Immature natural killer cell (primary cell): ENCODE data around the gene ABLIM2. TPM values are rescaled to one million over a fixed set of nuclear protein-coding genes. Genes with fewer than 3 reads are reported as not detected.
A peak's percentile ranks its signal among the peaks of the same experiment; 100 is the strongest.

Source experiments
- DNase-seq, 3 donors: peaks; one replicate each; pipeline ENCODE4 v3.0.0; 2022; ENCODE audit warnings: mixed read lengths in 1 of 3
- H3K27ac Mint-ChIP-seq, 6 donors: one replicate each; pipeline ENCODE4 v1.8.0; 2020; ENCODE audit warnings: mixed read lengths in 6 of 6, mild to moderate bottlenecking in 5 of 6, inconsistent platforms in 4 of 6, moderate library complexity in 3 of 6
- H3K27me3 Mint-ChIP-seq, 3 donors: one replicate each; pipeline ENCODE4 v1.8.0; 2020 to 2021; ENCODE audit warnings: low read depth in 3 of 3, mild to moderate bottlenecking in 3 of 3, mixed read lengths in 3 of 3, moderate library complexity in 3 of 3, inconsistent platforms in 1 of 3
- H3K36me3 Mint-ChIP-seq, 3 donors: one replicate each; pipeline ENCODE4 v1.8.0; 2020; ENCODE audit warnings: mixed read lengths in 3 of 3, inconsistent platforms in 2 of 3, mild to moderate bottlenecking in 2 of 3
- H3K4me1 Mint-ChIP-seq, 2 donors: one replicate each; pipeline ENCODE4 v1.8.0; 2020; ENCODE audit warnings: inconsistent platforms in 2 of 2, mild to moderate bottlenecking in 2 of 2, mixed read lengths in 2 of 2, moderate library complexity in 1 of 2
- H3K4me3 Mint-ChIP-seq, 5 donors: one replicate each; pipeline ENCODE4 v1.8.0; 2020; ENCODE audit warnings: mild to moderate bottlenecking in 5 of 5, mixed read lengths in 5 of 5, inconsistent platforms in 3 of 5, moderate library complexity in 3 of 5
- H3K9me3 Mint-ChIP-seq, 6 donors: one replicate each; pipeline ENCODE4 v1.8.0; 2020; ENCODE audit warnings: mild to moderate bottlenecking in 6 of 6, mixed read lengths in 6 of 6, inconsistent platforms in 4 of 6, moderate library complexity in 3 of 6
- polyA plus RNA-seq, 3 donors: library from polyadenylated mRNA; unstranded; fragments of 300-500 nt; fragmentation: Illumina TruSeq; gene quantifications; one replicate each; pipeline ENCODE4 v1.2.3, GENCODE V29; 2021

The ABLIM2 gene
- polyA plus RNA-seq, 3 donors from 2014 or later, result 0.27 to 4.1 (median 0.43) TPM

- Mint-ChIP-seq H3K4me3 (no peak overlapping the region), H3K27me3 (peaks cover 2 to 8% (median 7%) of the 10 kb centered on the region in 3 donors), H3K36me3 (peaks cover 0 to 4% (median 4%) of the 10 kb centered on the region in 3 donors), H3K9me3 (no peaks in the 10 kb centered on the region), H3K27ac (no peak overlapping the region), H3K4me1 (no peaks in the 10 kb centered on the region)
- DNase-seq, result peak in 1 of 3 donors; percentile 23
Measured at GRCh38 chr4:8046925-8047541, 111.6 kb downstream of the ABLIM2 start.

DNA sequence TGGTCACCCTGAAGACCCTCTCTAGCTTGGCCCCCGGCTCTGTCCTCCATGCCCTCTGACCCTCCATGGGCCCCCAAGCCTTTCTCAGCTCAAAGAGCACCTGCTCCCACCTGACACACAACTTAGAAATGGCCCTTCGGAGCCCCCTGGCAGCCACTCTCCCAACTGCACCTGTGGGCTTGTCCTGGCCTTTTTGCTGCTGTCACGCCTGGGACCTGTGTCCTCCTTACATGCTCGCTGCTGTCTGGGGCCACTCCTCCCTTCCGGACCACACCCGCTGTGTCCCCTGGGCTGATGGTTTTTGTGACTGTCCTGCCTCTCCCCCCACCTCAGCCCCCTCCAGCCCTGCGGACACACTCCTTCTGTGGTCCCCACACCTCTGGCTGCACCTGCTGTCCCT, 112.7 kb downstream of the ABLIM2 start:
- Mint-ChIP-seq H3K27me3 (peaks cover 2 to 8% (median 5%) of the 10 kb centered on the region in 3 donors), H3K4me1 (no peaks in the 10 kb centered on the region), H3K9me3 (no peaks in the 10 kb centered on the region), H3K4me3 (no peak overlapping the region), H3K36me3 (peaks cover 0 to 4% (median 4%) of the 10 kb centered on the region in 3 donors), H3K27ac (no peak overlapping the region)
- DNase-seq, result no peak

- no peaks in the 10 kb centered on the region for H3K9me3 Mint-ChIP-seq
- no peak overlapping the region for H3K4me3 Mint-ChIP-seq
- H3K27me3 Mint-ChIP-seq, result peaks cover 4 to 5% (median 5%) of the 10 kb centered on the region in 3 donors
- no peaks in the 10 kb centered on the region for H3K4me1 Mint-ChIP-seq
- peaks cover 0 to 4% (median 4%) of the 10 kb centered on the region in 3 donors for H3K36me3 Mint-ChIP-seq
- DNase-seq, result no peak
- H3K27ac Mint-ChIP-seq, result no peak overlapping the region
Measured at GRCh38 chr4:8044699-8045098, 113.9 kb downstream of the ABLIM2 start.

DNA sequence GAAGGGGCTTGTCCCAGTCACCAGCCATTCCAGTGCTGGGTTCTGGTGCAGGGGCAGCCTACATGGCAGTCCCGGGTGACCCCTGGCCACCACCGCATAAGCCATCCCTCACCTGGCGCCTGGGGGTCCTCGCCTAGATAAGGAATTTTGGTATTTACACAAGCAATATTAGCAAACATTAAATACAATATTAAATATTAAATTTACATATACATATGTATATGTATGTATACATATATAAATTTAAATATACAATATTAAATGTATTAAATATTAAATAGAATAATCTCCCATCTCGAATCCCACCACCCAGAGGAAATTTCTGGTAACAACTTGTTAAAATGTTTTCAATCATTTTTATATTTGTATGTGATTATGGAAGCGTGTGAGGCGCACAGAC, 114.4 kb downstream of the ABLIM2 start:
- no peak overlapping the region for H3K27ac Mint-ChIP-seq
- DNase-seq, result no peak
- no peaks in the 10 kb centered on the region for H3K4me1 Mint-ChIP-seq
- no peaks in the 10 kb centered on the region for H3K9me3 Mint-ChIP-seq
- peaks cover 0 to 4% (median 4%) of the 10 kb centered on the region in 3 donors for H3K36me3 Mint-ChIP-seq
- no peak overlapping the region for H3K4me3 Mint-ChIP-seq
- H3K27me3 Mint-ChIP-seq, result peaks cover 3 to 5% (median 5%) of the 10 kb centered on the region in 3 donors

DNA sequence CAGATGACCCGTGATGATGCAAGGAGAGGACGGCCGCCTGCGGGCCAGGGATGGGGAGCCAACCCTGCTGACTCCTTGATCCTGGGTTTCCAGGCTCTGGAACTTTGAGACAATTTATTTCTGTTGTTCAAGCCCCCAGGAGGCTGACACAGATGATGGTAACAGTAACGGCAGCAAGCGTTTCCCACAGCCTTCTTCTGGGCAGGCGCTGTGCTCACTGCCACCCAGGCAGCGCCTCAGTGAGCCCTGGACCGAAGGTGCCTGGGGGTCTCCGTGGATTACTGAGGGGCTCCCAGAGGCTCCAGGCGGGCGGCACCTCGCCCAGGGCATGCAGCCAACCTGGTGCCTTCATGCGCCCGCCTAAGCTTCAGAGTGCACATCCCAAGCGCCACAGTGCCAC, 115.0 kb downstream of the ABLIM2 start:
- Mint-ChIP-seq H3K27me3 (peaks cover 7% of the 10 kb centered on the region in 3 donors), H3K27ac (no peak overlapping the region), H3K4me1 (no peaks in the 10 kb centered on the region), H3K36me3 (peaks cover 0 to 4% (median 4%) of the 10 kb centered on the region in 3 donors), H3K4me3 (no peak overlapping the region), H3K9me3 (no peaks in the 10 kb centered on the region)
- no peak for DNase-seq

- H3K27ac Mint-ChIP-seq, result no peak overlapping the region
- no peak for DNase-seq
- no peak overlapping the region for H3K4me3 Mint-ChIP-seq
- H3K27me3 Mint-ChIP-seq, result peaks cover 9 to 13% (median 10%) of the 10 kb centered on the region in 3 donors
- peaks cover 0 to 4% (median 4%) of the 10 kb centered on the region in 3 donors for H3K36me3 Mint-ChIP-seq
- H3K9me3 Mint-ChIP-seq, result no peaks in the 10 kb centered on the region
- H3K4me1 Mint-ChIP-seq, result no peaks in the 10 kb centered on the region
Measured at GRCh38 chr4:8041868-8042267, 116.7 kb downstream of the ABLIM2 start.

DNA sequence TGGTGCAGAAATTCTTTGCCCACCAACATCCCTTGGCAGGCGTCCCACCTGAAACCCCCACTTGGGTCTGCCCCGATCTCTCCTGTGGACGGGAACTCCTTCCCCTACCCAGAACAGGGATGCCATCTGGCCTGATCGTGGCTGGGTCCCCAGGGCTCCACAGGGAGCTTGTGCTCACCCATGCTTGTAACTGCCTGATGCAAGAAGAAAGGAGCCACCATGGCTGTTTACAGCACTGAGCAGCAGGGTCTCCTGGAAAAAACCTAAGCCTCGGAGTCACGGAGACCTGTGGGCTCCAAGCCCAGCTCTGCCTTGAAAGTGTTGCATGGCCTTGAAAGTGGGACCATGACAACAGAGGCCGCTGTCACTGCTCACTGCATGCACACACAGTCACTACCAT, 117.4 kb downstream of the ABLIM2 start:
- H3K27me3 Mint-ChIP-seq, result peaks cover 6 to 12% (median 9%) of the 10 kb centered on the region in 3 donors
- H3K4me1 Mint-ChIP-seq, result no peaks in the 10 kb centered on the region
- peaks cover 0 to 4% (median 4%) of the 10 kb centered on the region in 3 donors for H3K36me3 Mint-ChIP-seq
- no peaks in the 10 kb centered on the region for H3K9me3 Mint-ChIP-seq
- no peak for DNase-seq
- no peak overlapping the region for H3K4me3 Mint-ChIP-seq
- H3K27ac Mint-ChIP-seq, result no peak overlapping the region

DNA sequence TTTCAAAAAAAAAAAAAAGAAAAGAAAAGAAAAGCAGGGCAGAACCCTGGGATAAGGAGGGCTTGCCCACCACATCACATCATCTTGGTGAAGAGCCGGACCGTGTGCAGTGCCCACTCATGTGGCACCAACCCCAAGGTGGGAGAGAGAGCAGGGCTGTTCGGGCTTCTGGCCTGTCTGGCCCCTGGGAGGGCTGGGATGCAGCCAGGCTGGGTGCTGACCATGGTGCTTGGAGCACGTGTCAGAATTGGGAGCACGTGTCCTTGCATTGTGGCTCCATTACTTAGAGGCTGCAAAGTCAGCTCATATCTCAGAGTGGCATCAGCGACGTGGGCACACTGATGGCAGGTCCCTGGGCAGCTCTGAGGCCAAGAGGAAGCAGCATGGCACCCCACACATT, 118.0 kb downstream of the ABLIM2 start:
- H3K27ac Mint-ChIP-seq, result no peak overlapping the region
- peaks cover 4 to 5% of the 10 kb centered on the region in 2 donors for H3K4me1 Mint-ChIP-seq
- H3K27me3 Mint-ChIP-seq, result peaks cover 9 to 12% (median 10%) of the 10 kb centered on the region in 3 donors
- no peak for DNase-seq
- peaks cover 0 to 4% (median 4%) of the 10 kb centered on the region in 3 donors for H3K36me3 Mint-ChIP-seq
- no peak overlapping the region for H3K4me3 Mint-ChIP-seq
- H3K9me3 Mint-ChIP-seq, result no peaks in the 10 kb centered on the region

DNA sequence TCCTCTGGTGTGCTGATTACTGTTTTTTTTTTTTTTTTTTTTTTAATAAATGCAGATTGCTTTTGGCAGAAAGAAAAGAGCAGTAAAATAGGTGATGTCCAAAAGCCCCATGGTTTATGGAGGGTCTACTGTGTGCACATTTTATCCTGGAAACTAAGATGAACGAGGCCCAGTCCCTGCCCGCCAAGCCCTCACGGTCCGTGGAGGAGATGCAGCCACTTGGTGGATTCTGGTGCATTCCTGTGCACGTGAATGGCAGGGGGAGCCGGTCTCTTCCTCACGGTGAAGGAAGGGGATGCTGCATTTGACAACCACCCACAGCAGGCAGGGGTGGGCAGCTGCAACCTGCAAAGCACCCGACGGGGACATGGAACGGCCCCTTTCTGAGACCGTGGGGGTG, 118.8 kb downstream of the ABLIM2 start:
- no peak overlapping the region for H3K27ac Mint-ChIP-seq
- no peak overlapping the region for H3K4me3 Mint-ChIP-seq
- peaks cover 11 to 13% of the 10 kb centered on the region in 2 donors for H3K4me1 Mint-ChIP-seq
- peaks cover 9 to 14% (median 12%) of the 10 kb centered on the region in 3 donors for H3K27me3 Mint-ChIP-seq
- no peak for DNase-seq
- no peaks in the 10 kb centered on the region for H3K9me3 Mint-ChIP-seq
- peaks cover 0 to 4% (median 4%) of the 10 kb centered on the region in 3 donors for H3K36me3 Mint-ChIP-seq

GRCh38 chr4:8039290-8039689, 119.3 kb downstream of the ABLIM2 start:
- Mint-ChIP-seq H3K9me3 (no peaks in the 10 kb centered on the region), H3K4me3 (peak overlapping the region in 1 of 5 donors; percentile 1), H3K27ac (no peak overlapping the region), H3K27me3 (peaks cover 9 to 14% (median 12%) of the 10 kb centered on the region in 3 donors), H3K36me3 (peaks cover 0 to 4% (median 0%) of the 10 kb centered on the region in 3 donors), H3K4me1 (peaks cover 11 to 13% of the 10 kb centered on the region in 2 donors)
- no peak for DNase-seq

- no peak overlapping the region for H3K4me3 Mint-ChIP-seq
- no peak overlapping the region for H3K27ac Mint-ChIP-seq
- H3K27me3 Mint-ChIP-seq, result peaks cover 12 to 14% (median 12%) of the 10 kb centered on the region in 3 donors
- no peak for DNase-seq
- H3K4me1 Mint-ChIP-seq, result peaks cover 11 to 13% of the 10 kb centered on the region in 2 donors
- H3K9me3 Mint-ChIP-seq, result no peaks in the 10 kb centered on the region
- H3K36me3 Mint-ChIP-seq, result peaks cover 0 to 4% (median 0%) of the 10 kb centered on the region in 3 donors
Measured at GRCh38 chr4:8038719-8039251, 119.8 kb downstream of the ABLIM2 start.

GRCh38 chr4:8038083-8038482, 120.5 kb downstream of the ABLIM2 start:
- H3K9me3 Mint-ChIP-seq, result no peaks in the 10 kb centered on the region
- DNase-seq, result no peak
- H3K27me3 Mint-ChIP-seq, result peaks cover 12 to 14% (median 12%) of the 10 kb centered on the region in 3 donors
- no peak overlapping the region for H3K4me3 Mint-ChIP-seq
- H3K27ac Mint-ChIP-seq, result no peak overlapping the region
- H3K36me3 Mint-ChIP-seq, result peaks cover 0 to 2% (median 0%) of the 10 kb centered on the region in 3 donors
- H3K4me1 Mint-ChIP-seq, result peaks cover 11 to 13% of the 10 kb centered on the region in 2 donors

- H3K4me3 Mint-ChIP-seq, result no peak overlapping the region
- DNase-seq, result no peak
- no peaks in the 10 kb centered on the region for H3K9me3 Mint-ChIP-seq
- peaks cover 12 to 14% (median 12%) of the 10 kb centered on the region in 3 donors for H3K27me3 Mint-ChIP-seq
- no peaks in the 10 kb centered on the region for H3K36me3 Mint-ChIP-seq
- no peak overlapping the region for H3K27ac Mint-ChIP-seq
- H3K4me1 Mint-ChIP-seq, result peaks cover 11 to 13% of the 10 kb centered on the region in 2 donors
Measured at GRCh38 chr4:8037150-8037769, 121.4 kb downstream of the ABLIM2 start.

DNA sequence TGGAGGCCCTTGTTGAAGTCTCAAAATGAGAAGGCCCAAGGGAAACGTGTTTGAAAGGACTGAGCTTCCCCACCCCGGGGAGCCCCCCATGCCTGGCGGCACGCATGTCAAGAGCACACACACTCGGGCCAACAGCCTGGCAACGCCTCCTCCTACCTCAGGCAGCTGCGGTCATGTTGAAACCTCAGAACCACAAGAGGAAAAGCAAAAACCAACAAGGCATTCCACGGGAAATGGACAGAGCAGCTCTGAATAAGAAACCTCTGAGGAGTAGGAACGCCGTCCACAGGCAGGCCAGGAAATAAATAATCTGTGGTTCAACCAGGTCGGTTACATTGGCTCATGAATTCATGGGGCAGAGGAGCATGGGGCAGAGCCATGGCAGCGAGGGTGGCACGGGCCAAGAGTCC, 123.2 kb downstream of the ABLIM2 start:
- no peak for DNase-seq
- no peaks in the 10 kb centered on the region for H3K36me3 Mint-ChIP-seq
- H3K4me1 Mint-ChIP-seq, result peaks cover 11 to 13% of the 10 kb centered on the region in 2 donors
- peak overlapping the region in 4 of 5 donors; percentile 5 to 55 (median 49) for H3K4me3 Mint-ChIP-seq
- H3K27ac Mint-ChIP-seq, result no peak overlapping the region
- no peaks in the 10 kb centered on the region for H3K9me3 Mint-ChIP-seq
- H3K27me3 Mint-ChIP-seq, result peaks cover 10 to 14% (median 13%) of the 10 kb centered on the region in 3 donors
